Esophagus muscularis mucosa (tissue), 3 donors: ENCODE measurements around the gene WSCD2.

ENCODE experiments used
- POLR2AphosphoS5 ChIP-seq, 2 donors: sonication (generic); formaldehyde crosslinking; IDR thresholded peaks; one replicate each; pipeline ENCODE4 v1.6.1; 2017; ENCODE audit warnings: antibody characterized with exemption in 2 of 2
- TF ChIP-seq, protein P1 (sequence below), 3 experiments: fragments of 200-600 bp in 2 of 3; fragments of 450-650 bp in 1 of 3; sonication (generic) in 2 of 3; IDR thresholded peaks; one replicate each; pipeline ENCODE4 v1.5.1; 2017 to 2019; ENCODE audit warnings: antibody characterized with exemption in 3 of 3, mild to moderate bottlenecking in 2 of 3, moderate library complexity in 1 of 3

DNA sequence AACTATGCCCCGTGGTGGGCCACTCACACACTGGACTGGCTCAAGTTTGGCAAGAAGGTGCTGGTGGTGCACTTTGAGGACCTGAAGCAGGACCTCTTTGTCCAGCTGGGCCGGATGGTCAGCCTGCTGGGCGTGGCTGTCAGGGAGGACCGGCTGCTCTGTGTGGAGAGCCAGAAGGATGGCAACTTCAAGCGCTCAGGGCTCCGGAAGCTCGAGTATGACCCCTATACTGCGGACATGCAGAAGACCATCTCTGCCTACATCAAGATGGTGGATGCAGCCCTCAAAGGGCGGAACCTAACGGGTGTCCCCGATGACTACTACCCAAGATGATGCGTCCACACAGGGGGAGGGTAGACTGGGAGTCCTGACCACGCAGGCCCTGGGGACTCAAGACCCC lies 118.9 kb downstream of the WSCD2 start:
- TF ChIP-seq POLR2AphosphoS5 (IDR thresholded peaks at IDR 0.05): no peak
- TF ChIP-seq, protein P1, sequence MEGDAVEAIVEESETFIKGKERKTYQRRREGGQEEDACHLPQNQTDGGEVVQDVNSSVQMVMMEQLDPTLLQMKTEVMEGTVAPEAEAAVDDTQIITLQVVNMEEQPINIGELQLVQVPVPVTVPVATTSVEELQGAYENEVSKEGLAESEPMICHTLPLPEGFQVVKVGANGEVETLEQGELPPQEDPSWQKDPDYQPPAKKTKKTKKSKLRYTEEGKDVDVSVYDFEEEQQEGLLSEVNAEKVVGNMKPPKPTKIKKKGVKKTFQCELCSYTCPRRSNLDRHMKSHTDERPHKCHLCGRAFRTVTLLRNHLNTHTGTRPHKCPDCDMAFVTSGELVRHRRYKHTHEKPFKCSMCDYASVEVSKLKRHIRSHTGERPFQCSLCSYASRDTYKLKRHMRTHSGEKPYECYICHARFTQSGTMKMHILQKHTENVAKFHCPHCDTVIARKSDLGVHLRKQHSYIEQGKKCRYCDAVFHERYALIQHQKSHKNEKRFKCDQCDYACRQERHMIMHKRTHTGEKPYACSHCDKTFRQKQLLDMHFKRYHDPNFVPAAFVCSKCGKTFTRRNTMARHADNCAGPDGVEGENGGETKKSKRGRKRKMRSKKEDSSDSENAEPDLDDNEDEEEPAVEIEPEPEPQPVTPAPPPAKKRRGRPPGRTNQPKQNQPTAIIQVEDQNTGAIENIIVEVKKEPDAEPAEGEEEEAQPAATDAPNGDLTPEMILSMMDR (IDR thresholded peaks at IDR 0.05): no peak
